ENCODE measurements around the gene PIK3R6.

Gene PIK3R6

GRCh38 chr17:8776881-8777280 lies 90.6 kb downstream of the PIK3R6 start:
- DNase-seq (ENCODE audit: low read depth), result no peak
- TF ChIP-seq CTCF (IDR thresholded peaks at IDR 0.05; ENCODE audit: low read depth, low read length), result no peak
- no peak for TF ChIP-seq MAX (IDR thresholded peaks at IDR 0.05; ENCODE audit: low read depth, low read length)
- TF ChIP-seq POLR2A (IDR thresholded peaks at IDR 0.05; ENCODE audit: extremely low read depth, insufficient read length), result no peak
- no peak for TF ChIP-seq MYC (IDR thresholded peaks at IDR 0.05; ENCODE audit: low read depth, low read length)
- H3K4me3 ChIP-seq (ENCODE audit: low read depth, low read length), result no peak overlapping the region

- H3K4me3 ChIP-seq (ENCODE audit: low read depth, low read length), result no peak overlapping the region
- TF ChIP-seq MAX (IDR thresholded peaks at IDR 0.05; ENCODE audit: low read depth, low read length) (no peak), POLR2A (IDR thresholded peaks at IDR 0.05; ENCODE audit: extremely low read depth, insufficient read length) (no peak), CTCF (IDR thresholded peaks at IDR 0.05; ENCODE audit: low read depth, low read length) (no peak), MYC (IDR thresholded peaks at IDR 0.05; ENCODE audit: low read depth, low read length) (no peak)
- no peak for DNase-seq (ENCODE audit: low read depth)
Measured at GRCh38 chr17:8776248-8776647, 91.2 kb downstream of the PIK3R6 start.

- no peak for DNase-seq (ENCODE audit: low read depth)
- H3K4me3 ChIP-seq (ENCODE audit: low read depth, low read length), result no peak overlapping the region
- TF ChIP-seq POLR2A (IDR thresholded peaks at IDR 0.05; ENCODE audit: extremely low read depth, insufficient read length) (no peak), MAX (IDR thresholded peaks at IDR 0.05; ENCODE audit: low read depth, low read length) (no peak), MYC (IDR thresholded peaks at IDR 0.05; ENCODE audit: low read depth, low read length) (no peak)
Measured at GRCh38 chr17:8766731-8767130, 100.7 kb downstream of the PIK3R6 start.

- no peak for TF ChIP-seq POLR2A (IDR thresholded peaks at IDR 0.05; ENCODE audit: extremely low read depth, insufficient read length)
- no peak for TF ChIP-seq CTCF (IDR thresholded peaks at IDR 0.05; ENCODE audit: low read depth, low read length)
- no peak for TF ChIP-seq MAX (IDR thresholded peaks at IDR 0.05; ENCODE audit: low read depth, low read length)
- no peak for TF ChIP-seq MYC (IDR thresholded peaks at IDR 0.05; ENCODE audit: low read depth, low read length)
Measured at GRCh38 chr17:8762012-8762411, 105.5 kb downstream of the PIK3R6 start.

GRCh38 chr17:8758137-8758596 lies 109.3 kb downstream of the PIK3R6 start, which contains the start of gene SPDYE4:
SPDYE4 (minus strand) TSS chr17:8758546; CDS start chr17:8758382, 164 bp downstream.
- no peak within 1 kb of the TSS for H3K4me3 ChIP-seq (ENCODE audit: low read depth, low read length)
- TF ChIP-seq POLR2A (IDR thresholded peaks at IDR 0.05; ENCODE audit: extremely low read depth, insufficient read length) (no peak), MYC (IDR thresholded peaks at IDR 0.05; ENCODE audit: low read depth, low read length) (no peak), CTCF (IDR thresholded peaks at IDR 0.05; ENCODE audit: low read depth, low read length) (no peak), MAX (IDR thresholded peaks at IDR 0.05; ENCODE audit: low read depth, low read length) (no peak)
- DNase-seq (ENCODE audit: low read depth), result no peak

More at GRCh38 chr17:8762012-8762411, 105.5 kb downstream of the PIK3R6 start:
- no peak overlapping the region for H3K4me3 ChIP-seq (ENCODE audit: low read depth, low read length)
- DNase-seq (ENCODE audit: low read depth), result no peak

GRCh38 chr17:8757189-8757588 lies 110.3 kb downstream of the PIK3R6 start:
- H3K4me3 ChIP-seq (ENCODE audit: low read depth, low read length), result no peak overlapping the region
- no peak for TF ChIP-seq MYC (IDR thresholded peaks at IDR 0.05; ENCODE audit: low read depth, low read length)
- TF ChIP-seq MAX (IDR thresholded peaks at IDR 0.05; ENCODE audit: low read depth, low read length), result no peak
- TF ChIP-seq POLR2A (IDR thresholded peaks at IDR 0.05; ENCODE audit: extremely low read depth, insufficient read length), result no peak
- DNase-seq (ENCODE audit: low read depth), result no peak

All from NB4 (cell line).